Hematopoietic multipotent progenitor cell (in vitro differentiated cells): Measurements from ENCODE around the gene POLD4. TPM values are rescaled to one million over a fixed set of nuclear protein-coding genes. Genes with fewer than 3 reads are reported as not detected.

Source experiments
- DNase-seq, 3 donors: peaks; one replicate each; pipeline ENCODE4 v3.0.0-alpha.2; 2011 to 2015; ENCODE audit warnings: low read depth in 2 of 3, low spot score in 2 of 3
- total RNA-seq: library from RNA; depleted of rRNA; stranded (reverse); fragments of >200 nt; gene quantifications from one replicate; pipeline ENCODE4 v1.2.3, GENCODE V29; 2012

The POLD4 gene
- total RNA-seq, 1 donor = 56.6 TPM

- DNase-seq = no peak
These were observed 37.6 kb upstream of the POLD4 start for GRCh38 chr11:67390947-67391303.

GRCh38 chr11:67389477-67389876 lies 36.1 kb upstream of the POLD4 start:
- DNase-seq = peak in 1 of 3 donors; percentile 54

GRCh38 chr11:67387518-67387917 lies 34.2 kb upstream of the POLD4 start:
- DNase-seq = no peak

- no peak for DNase-seq
These were observed 33.7 kb upstream of the POLD4 start for GRCh38 chr11:67387069-67387468.

- no peak for DNase-seq
These were observed 31.6 kb upstream of the POLD4 start for GRCh38 chr11:67384851-67385366.

GRCh38 chr11:67382276-67383136 lies 29.2 kb upstream of the POLD4 start:
- peak in 2 of 3 donors; percentile 70 to 84 for DNase-seq

DNA sequence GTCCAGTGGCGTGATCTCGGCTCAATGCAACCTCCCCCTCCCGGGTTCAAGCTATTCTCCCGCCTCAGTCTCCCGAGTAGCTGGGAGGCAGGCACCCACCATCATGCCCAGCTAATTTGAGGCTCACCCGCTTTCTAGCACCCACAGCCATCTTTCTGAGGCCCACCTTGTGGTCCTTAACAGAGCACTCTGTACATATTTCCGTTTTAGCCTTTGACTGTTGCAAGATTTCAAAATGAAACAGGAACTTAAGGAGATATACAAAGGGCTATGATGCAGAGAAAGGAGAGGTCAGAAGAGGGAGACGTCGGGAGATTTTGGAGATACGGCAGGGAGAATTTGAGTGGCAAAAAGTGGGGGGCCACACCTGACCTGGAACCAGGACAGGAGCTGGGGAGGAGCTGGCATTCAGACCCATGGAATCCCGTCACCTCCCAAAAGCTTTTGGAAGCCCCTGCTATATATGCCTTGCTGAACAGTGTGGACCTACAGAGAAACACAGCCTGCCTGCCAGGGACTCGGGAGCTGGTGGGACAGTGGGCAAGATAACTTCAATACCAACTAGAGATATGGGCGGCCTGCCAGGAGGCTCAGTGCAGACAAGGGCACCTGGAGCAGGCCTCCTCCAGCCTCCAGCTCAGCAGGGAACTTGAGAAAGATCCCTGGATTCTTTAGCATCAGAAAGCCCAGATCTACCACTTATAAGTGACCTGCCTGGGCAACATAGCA lies 28.1 kb upstream of the POLD4 start:
- DNase-seq = peak in 1 of 3 donors; percentile 59

DNA sequence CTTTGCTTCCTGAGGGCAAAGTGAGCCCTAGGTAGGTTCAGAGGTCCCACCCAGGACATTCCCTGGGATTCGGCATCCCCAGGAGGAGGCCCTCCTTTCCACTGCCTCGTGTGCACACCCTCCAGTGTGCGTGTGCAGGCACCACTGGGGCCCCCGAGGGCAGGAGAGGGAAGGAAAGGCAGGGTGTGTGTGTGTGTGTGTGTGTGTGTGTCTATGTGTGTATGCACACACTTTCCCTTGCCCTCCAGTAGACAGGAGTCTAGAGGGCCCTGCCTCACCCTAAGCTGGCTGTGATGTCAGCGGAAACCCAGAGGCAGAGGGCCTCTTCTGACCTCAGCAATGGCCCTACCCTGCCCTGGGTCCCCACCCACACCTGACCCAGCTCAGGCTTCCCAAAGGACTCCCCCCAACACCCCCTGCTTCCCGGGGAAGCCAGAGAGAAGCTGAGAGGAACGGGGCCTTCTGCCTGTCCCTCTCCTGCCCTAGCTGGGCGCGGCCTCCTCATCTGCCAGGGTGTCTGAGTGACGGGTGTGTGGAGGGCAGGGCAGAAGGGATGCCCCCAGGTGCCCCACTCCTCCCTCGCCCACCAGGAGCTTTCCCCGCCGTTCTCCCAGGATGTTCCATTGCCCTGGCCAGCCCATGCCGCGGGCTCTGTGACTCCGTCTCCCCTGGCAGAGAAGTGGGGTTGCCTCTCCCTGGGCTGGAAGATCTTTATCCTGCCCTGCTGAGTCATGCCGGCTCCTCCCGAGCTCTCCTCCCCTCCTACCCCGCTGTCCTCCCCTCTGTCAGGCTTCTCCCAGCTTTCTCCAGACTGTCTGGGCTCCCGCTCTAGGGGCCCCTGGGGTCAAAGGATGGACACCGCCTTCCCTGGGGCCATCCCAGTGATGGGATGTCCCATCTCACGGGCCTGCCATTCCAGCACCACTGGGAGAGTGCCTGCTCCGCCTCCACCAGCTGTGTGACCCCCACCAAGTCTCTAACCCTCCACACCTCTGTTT lies 26.0 kb upstream of the POLD4 start:
- no peak for DNase-seq

DNA sequence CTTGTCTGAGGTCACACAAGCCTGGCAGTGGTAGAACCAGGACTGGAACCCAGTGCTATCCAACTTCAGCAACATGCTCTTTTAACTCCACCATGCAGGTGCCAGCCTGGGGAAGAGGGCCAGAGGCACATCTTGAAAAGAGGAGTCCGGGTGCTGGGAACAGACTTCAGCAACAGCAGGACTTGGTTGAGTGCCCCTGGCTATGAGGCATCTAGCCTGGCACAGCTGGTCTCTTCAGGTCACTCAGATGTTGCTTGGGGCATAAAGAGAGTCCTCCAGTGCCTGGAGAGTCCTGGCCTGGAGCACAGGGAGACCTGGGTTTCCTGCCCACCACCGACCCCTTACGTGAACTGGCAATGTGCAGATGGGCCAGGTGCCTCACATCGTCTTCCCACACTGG lies 25.2 kb upstream of the POLD4 start:
- DNase-seq = no peak

- DNase-seq = no peak
These were observed 23.8 kb upstream of the POLD4 start for GRCh38 chr11:67376873-67377808.

DNA sequence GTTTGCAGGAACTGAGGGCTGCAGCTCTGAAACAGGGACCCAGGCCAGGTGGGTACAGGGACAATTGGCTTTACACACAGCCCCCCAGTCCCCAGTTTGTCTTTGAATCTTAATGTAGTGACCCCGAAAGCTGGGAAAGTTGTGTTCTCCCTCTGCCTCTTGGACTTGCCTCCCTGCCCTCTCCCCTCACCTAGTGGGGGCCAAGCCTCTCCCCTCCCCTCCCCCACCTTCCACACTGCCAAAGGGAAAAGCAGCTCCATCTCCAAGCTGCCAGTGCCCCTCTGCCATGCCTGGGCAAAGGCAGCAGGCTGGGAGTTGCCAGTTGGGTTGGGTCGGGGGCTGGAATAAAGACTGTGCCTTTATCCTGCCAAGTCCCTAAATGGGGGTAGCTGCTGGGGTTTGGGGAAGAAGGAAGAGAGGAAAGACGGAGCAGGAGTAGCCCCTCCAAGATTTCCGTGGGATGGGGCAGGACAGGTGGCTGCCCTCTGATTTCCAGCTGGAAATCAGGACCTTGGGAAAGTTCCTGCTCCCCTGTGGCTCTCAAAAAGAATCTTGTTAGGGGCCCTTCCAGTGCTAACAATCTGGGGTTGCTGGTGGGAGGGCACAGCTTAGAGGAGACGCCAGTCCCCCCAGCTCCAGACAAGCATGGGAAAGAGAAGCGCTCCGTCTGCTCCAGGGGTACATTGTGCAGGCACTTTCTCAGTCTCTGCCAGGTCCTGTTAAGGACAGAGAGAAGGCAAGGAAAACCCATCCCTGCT lies 22.9 kb upstream of the POLD4 start:
- no peak for DNase-seq

DNA sequence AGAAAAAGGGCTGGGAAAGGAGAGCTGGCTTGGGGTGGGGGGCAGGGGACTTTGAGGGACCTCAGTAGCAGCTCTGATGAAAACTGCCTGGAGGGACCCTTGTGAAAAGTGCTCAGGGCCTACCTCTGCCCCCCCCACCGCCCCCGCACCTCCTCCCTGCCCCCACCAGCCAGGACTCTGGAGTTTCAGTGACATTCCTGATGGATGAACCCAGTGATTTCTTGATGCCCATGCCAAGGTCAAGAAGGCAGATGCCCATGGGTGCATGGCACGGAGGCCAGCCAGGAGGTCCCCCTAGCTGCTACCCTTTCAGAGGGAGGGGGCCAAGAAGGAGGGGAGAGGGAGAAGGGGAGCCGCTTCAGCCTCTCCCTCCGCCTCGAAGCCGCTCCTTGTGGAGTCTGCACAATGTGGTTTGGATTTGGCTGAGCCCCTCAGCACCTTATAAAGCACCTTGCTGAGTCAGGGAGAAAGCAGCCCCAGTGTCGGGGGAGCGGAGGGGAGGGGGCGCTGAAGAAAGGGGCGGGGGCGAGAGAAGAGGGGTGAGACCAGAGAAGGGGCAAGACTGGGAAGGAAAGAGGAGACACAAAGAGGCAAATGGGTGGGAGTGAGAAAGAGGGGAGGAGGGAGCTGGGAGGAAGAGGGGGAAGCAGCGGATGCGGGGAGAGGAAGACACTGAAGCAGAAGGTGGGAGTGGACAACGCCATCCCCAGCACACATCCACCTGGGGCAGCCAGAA lies 22.1 kb upstream of the POLD4 start:
- DNase-seq = no peak

DNA sequence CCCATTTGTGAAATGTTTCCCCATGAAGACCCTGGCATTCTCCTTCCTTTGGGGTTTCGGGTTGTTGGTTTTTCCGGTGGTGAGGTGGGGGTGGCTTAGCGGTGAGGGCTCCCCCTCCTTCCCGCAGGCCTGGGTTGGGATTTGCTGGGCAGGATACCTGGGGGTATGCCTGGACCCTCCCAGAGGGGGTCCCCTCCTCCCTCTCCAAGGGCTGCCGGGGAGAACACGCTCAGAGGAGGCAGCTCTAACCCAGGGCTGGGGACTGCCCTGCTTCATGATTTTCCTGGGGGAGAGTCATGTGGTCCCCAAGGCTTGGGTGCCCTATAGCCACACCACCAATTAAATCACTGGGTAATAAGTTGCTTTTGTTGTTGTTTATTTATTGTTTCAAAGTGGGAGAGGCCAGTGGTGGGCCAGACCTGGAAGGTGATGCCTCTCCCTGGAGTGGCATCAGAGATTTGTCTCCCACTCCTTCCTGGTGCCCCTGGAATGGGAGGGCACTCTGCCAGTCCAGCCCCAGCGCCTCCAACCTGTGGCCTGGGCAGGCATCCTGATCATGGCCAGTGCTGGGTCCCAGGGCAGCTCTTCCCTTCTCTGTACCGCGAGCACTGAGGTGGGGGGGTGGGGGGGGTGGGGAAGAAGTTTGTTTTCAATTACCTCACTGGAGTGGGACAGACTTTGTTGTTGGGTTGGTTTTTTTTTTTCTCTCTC lies 21.4 kb upstream of the POLD4 start:
- no peak for DNase-seq

- peak in 1 of 3 donors; percentile 67 for DNase-seq
These were observed 20.6 kb upstream of the POLD4 start for GRCh38 chr11:67373648-67374570.

DNA sequence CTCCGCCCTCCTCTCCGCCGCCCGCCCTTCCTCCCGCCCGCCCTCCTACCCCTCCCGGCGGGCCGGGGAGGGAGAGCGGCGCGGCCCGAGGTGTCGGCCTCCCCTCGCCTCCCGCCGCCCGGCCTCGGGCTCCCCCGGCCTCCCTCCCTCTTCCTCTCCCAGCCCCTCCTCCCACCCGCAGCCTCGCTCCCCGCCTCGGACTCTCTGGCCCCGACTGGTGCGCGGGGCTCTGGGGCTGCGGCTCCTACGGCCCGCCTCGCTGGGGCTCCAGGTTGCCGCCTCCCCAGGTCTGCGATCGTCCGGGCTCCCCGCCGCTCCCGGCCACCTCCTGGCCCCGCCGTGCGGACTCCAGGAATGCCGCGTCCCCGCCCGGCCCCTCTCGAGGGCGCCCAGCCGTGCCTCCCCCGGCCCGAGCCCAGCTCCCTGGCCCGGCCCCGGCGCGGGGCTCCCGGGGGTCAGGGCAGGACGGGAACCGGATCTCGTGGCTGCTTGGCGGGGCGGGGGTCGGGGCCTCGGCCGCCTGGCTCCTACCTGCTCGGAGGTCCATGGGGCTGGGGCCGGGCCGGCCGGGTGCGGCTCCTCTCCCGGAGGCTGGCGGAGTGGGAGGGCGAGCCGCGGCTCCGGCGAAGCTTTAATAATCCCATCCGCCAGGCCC lies 19.8 kb upstream of the POLD4 start, which contains the start of gene CLCF1:
CLCF1 (minus strand) TSS at position 606 of the 655 bp plus-strand sequence; CDS start at position 547, 59 bp downstream.
- no peak for DNase-seq
